Calu3 (cell line): Measurements from ENCODE around the gene SLC17A7. TPM values are rescaled to one million over a fixed set of nuclear protein-coding genes. Genes with fewer than 3 reads are reported as not detected.

Source experiments
- BruUV-seq: library from RNA; stranded (reverse); fragments of 400-500 nt; replicated peaks from 2 replicates; lab custom pipeline; 2021; lab: Mats Ljungman, UMichigan
- CTCF ChIA-PET: fragments of 300-600 bp; sonication (Branson Sonifier 250); formaldehyde crosslinking; loops from one replicate; lab custom pipeline; 2022; ENCODE audit warnings: antibody characterized with exemption; lab: Charles Lee
- DNase-seq: peaks from one replicate; pipeline ENCODE4 v3.0.0; 2022
- H3K27ac Mint-ChIP-seq: one replicate; pipeline ENCODE4 v1.8.0; 2022; ENCODE audit warnings: mixed read lengths; ENCODE audit not compliant: unreplicated experiment
- H3K27me3 Mint-ChIP-seq: one replicate; pipeline ENCODE4 v1.8.0; 2022; ENCODE audit warnings: mixed read lengths; ENCODE audit not compliant: unreplicated experiment
- H3K36me3 Mint-ChIP-seq: one replicate; pipeline ENCODE4 v1.8.0; 2022; ENCODE audit warnings: mild to moderate bottlenecking, moderate library complexity, mixed read lengths; ENCODE audit not compliant: insufficient read depth, unreplicated experiment
- H3K4me1 Mint-ChIP-seq: one replicate; pipeline ENCODE4 v1.8.0; 2022; ENCODE audit warnings: mild to moderate bottlenecking, low read depth, mixed read lengths; ENCODE audit not compliant: unreplicated experiment
- H3K4me3 Mint-ChIP-seq: one replicate; pipeline ENCODE4 v1.8.0; 2022; ENCODE audit warnings: mild to moderate bottlenecking, low read depth, moderate library complexity, mixed read lengths; ENCODE audit not compliant: unreplicated experiment
- H3K9me3 Mint-ChIP-seq: one replicate; pipeline ENCODE4 v1.8.0; 2022; ENCODE audit warnings: low read depth, mixed read lengths; ENCODE audit not compliant: unreplicated experiment
- intact Hi-C: fragments of 100-400 bp; cut with micrococcal nuclease; formaldehyde crosslinking; loops from one replicate; pipeline ENCODE4 v1.10.0; 2022; ENCODE audit not compliant: unreplicated experiment
- total RNA-seq: library from RNA; stranded (reverse); gene quantifications from 2 replicates; pipeline ENCODE4 v1.2.3, GENCODE V29; 2022
- TF ChIP-seq, protein P1 (sequence below): fragments of 200-600 bp; IDR thresholded peaks from one replicate; pipeline ENCODE4 v1.8.0; 2022; ENCODE audit warnings: antibody characterized with exemption; ENCODE audit not compliant: unreplicated experiment

SLC17A7 gene
- total RNA-seq, 1 experiment from 2014 or later, result not detected

DNA sequence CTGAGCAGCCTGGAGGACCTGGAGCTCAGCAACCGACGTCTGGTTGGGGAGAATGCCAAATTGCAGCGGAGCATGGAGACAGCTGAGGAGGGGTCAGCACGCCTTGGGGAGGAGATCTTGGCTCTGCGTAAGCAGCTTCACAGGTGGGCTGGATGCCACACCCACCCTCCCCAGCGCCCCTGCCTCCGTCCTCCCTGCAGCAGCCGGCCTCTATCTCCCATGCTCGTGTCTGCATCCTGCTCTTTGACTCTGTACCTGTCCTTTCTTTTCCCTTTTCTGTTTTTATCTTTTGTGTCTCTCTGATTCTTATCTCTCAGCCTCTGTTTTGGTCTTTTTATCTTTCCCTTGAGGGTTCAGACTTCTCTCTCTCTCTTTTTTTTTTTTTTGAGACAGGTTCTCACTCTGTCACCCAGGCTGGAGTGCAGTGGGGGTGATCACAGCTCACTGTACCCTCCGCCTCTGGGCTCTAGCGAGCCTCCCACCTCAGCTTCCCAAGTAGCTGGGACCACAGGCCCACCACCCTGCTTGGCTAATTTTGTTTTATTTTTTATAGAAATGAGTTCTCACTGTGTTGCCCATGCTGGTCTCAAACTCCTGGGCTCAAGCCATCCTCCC is 43.2 kb downstream of the SLC17A7 start:
- no TSS peak for BruUV-seq
- intact Hi-C loops, result no loop called here
- no peaks in the 10 kb centered on the region for H3K4me1 Mint-ChIP-seq
- no peaks in the 10 kb centered on the region for H3K36me3 Mint-ChIP-seq
- H3K9me3 Mint-ChIP-seq, result no peaks in the 10 kb centered on the region
- no peak for DNase-seq
- TF ChIP-seq, protein P1, sequence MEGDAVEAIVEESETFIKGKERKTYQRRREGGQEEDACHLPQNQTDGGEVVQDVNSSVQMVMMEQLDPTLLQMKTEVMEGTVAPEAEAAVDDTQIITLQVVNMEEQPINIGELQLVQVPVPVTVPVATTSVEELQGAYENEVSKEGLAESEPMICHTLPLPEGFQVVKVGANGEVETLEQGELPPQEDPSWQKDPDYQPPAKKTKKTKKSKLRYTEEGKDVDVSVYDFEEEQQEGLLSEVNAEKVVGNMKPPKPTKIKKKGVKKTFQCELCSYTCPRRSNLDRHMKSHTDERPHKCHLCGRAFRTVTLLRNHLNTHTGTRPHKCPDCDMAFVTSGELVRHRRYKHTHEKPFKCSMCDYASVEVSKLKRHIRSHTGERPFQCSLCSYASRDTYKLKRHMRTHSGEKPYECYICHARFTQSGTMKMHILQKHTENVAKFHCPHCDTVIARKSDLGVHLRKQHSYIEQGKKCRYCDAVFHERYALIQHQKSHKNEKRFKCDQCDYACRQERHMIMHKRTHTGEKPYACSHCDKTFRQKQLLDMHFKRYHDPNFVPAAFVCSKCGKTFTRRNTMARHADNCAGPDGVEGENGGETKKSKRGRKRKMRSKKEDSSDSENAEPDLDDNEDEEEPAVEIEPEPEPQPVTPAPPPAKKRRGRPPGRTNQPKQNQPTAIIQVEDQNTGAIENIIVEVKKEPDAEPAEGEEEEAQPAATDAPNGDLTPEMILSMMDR, result no peak
- CTCF ChIA-PET, result interaction anchor here (0.7 to 1.2 kb wide), 2 partner anchors 8 to 41 kb away, joined by 3 to 12 read pairs; no protein-coding TSS in a partner anchor
- peaks cover 56% of the 10 kb centered on the region for H3K27me3 Mint-ChIP-seq
- no peak overlapping the region for H3K4me3 Mint-ChIP-seq
- no peak overlapping the region for H3K27ac Mint-ChIP-seq

DNA sequence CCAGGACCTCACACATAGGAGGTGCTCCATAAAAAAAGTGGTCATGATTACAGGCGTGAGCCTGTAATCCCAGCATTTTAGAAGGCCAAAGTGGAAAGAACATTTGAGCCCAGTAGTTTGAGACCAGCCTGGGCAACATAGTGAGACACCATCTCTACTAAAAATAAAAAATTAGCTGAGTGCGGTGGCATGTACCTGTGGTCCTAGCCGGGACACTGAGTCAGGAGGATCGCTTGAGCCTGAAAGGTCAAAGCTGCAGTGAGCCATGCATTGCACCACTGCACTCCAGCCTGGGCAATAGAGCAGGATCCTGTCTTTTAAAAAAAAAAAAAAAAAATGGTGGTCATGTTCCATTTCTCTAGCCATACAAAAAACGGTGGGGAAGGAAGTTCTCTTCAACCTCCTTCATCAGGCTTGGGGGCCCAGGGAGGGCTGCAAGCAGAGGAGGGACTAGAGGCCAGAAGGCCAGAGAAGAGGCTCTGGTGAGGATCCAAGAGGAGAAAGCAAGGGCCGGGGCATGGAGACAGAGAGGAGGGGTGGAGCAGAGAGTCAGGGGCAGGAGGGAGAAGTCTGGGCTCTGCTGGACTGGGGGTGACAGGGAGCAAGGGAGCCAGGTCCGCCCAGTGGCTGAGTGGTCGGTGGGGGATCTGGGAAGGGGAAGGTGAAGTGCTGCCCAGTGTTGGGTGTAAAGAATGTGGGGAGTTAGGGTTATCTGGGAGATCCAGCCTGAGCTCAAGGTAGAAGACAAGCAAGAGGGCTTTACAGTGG is 44.4 kb downstream of the SLC17A7 start:
- no peak overlapping the region for H3K27ac Mint-ChIP-seq
- intact Hi-C loops, result no loop called here
- CTCF ChIA-PET, result interaction anchor here (0.5 to 1.2 kb wide), 2 partner anchors 9 to 44 kb away, joined by 3 read pairs; no protein-coding TSS in a partner anchor
- peaks cover 5% of the 10 kb centered on the region for H3K4me1 Mint-ChIP-seq
- no peak overlapping the region for H3K4me3 Mint-ChIP-seq
- H3K27me3 Mint-ChIP-seq, result peaks cover 66% of the 10 kb centered on the region
- TF ChIP-seq, protein P1, result no peak
- H3K36me3 Mint-ChIP-seq, result no peaks in the 10 kb centered on the region
- no TSS peak for BruUV-seq
- H3K9me3 Mint-ChIP-seq, result no peaks in the 10 kb centered on the region
- DNase-seq, result no peak

DNA sequence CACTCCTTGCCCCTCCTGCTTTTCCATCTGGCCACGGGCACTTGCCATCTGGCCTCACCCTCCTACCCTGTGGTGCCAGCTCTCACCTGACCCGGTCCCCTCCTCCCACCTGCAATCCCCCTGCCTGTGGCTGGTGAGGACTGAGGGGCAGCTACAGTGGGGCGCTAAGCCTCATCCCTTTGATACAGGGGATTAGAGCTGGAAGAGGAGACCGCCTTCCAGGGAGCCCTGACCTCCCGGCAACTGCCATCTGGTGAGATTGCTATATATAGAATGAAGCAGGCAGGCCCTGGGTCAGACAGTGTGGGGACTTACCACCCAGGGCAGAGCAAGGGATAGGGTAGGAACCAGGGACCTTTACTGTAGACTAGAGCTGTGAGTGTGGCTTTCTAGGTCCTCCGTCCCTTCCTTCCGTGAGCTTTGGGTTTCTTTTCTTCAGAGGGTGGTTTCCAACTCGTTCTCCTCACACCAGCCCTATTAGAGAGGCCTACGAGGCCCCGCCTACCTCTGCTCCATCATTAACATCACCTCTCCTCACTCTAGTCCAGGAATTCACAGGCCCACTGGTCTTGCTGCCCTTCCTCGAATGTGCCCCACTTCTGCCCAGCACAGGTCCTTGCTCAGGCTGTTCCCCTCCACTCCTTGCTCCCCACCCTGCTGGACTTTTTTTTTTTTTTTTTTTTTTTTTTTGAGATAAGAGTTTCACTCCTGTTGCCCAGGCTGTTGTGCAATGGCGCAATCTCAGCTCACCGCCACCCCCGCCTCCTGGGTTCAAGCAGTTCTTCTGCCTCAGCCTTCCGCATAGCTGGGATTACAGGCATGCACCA is 45.5 kb downstream of the SLC17A7 start:
- H3K4me3 Mint-ChIP-seq, result no peak overlapping the region
- CTCF ChIA-PET, result interaction anchor here (0.6 to 0.7 kb wide), 2 partner anchors 150 to 321 kb away, joined by 3 read pairs; no protein-coding TSS in a partner anchor
- TF ChIP-seq, protein P1, result no peak
- H3K36me3 Mint-ChIP-seq, result no peaks in the 10 kb centered on the region
- H3K4me1 Mint-ChIP-seq, result peaks cover 9% of the 10 kb centered on the region
- intact Hi-C loops, result no loop called here
- no TSS peak for BruUV-seq
- H3K9me3 Mint-ChIP-seq, result no peaks in the 10 kb centered on the region
- peaks cover 78% of the 10 kb centered on the region for H3K27me3 Mint-ChIP-seq
- DNase-seq, result no peak
- no peak overlapping the region for H3K27ac Mint-ChIP-seq

DNA sequence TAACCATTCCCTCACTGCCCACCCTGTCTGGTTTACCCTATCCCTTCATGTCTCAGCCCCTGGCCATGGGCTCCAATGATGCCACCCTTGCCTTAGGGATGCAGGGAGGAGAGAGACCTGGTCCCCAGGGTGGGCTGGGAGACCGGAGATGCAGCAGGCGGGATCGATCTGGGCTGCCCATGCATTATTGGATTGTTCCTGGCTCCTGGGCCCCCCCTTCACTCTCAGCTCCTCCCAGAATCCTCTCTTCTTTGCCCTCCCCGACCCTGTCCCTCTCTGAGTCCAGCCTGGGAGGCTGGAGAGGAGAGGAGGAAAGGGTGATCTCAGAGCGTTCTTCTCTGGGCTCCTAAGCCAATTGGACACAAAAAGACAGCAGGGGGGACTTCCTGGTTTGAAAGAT is 47.4 kb downstream of the SLC17A7 start:
- no TSS peak for BruUV-seq
- no peak for DNase-seq
- H3K36me3 Mint-ChIP-seq, result no peaks in the 10 kb centered on the region
- TF ChIP-seq, protein P1, result no peak
- peaks cover 9% of the 10 kb centered on the region for H3K4me1 Mint-ChIP-seq
- peaks cover 92% of the 10 kb centered on the region for H3K27me3 Mint-ChIP-seq
- intact Hi-C loops, result loop anchor here (5.0 kb wide), 2 partner anchors 33 to 178 kb away; partner anchors contain the start of gene GFY
- no peak overlapping the region for H3K4me3 Mint-ChIP-seq
- H3K27ac Mint-ChIP-seq, result no peak overlapping the region
- H3K9me3 Mint-ChIP-seq, result no peaks in the 10 kb centered on the region
- CTCF ChIA-PET, result interaction anchor here (0.5 kb wide), 1 partner anchor 75 kb away, joined by 4 read pairs; no protein-coding TSS in a partner anchor
